IMR-90 (cell line): ENCODE results near the gene SNX30. TPM values are rescaled to one million over a fixed set of nuclear protein-coding genes. Genes with fewer than 3 reads are reported as not detected.

ENCODE experiments used
- ATAC-seq: fragments of 200-7000 bp; cut with Tn5 transposase; 2 replicates; pipeline ENCODE4 v1.9.1; 2020; ENCODE audit warnings: low read depth, mild to moderate bottlenecking, moderate library complexity
- BruUV-seq: library from RNA; stranded (reverse); fragments of 400-500 nt; replicated peaks from 2 replicates; lab custom pipeline; 2021; lab: Mats Ljungman, UMichigan
- CTCF ChIA-PET: fragments of 300-600 bp; formaldehyde crosslinking; extraction: SDS; loops from one replicate; lab custom pipeline; 2021; ENCODE audit warnings: antibody characterized with exemption; lab: Yijun Ruan, JAX
- POLR2A ChIA-PET: fragments of 300-600 bp; sonication (Branson Sonifier 250); formaldehyde crosslinking; loops from one replicate; lab custom pipeline; 2022; ENCODE audit warnings: antibody characterized with exemption; ENCODE audit not compliant: unreplicated experiment; lab: Charles Lee
- DNase-seq: peaks from one replicate; pipeline ENCODE4 v3.0.0; 2013
- H2AFZ ChIP-seq: replicated peaks from 2 replicates; pipeline ENCODE3; 2013; ENCODE audit warnings: low read length, mild to moderate bottlenecking; ENCODE audit not compliant: poor library complexity
- H2AK5ac ChIP-seq: 2 replicates; pipeline ENCODE4 v1.6.1; 2013; ENCODE audit warnings: low read depth, low read length, inconsistent platforms
- H2AK9ac ChIP-seq: replicated peaks from 2 replicates; pipeline ENCODE3; 2013; ENCODE audit warnings: mild to moderate bottlenecking, low read depth, low read length, moderate library complexity; ENCODE audit not compliant: poor library complexity
- H2BK120ac ChIP-seq: 2 replicates; pipeline ENCODE4 v1.6.1; 2013; ENCODE audit warnings: low read depth, low read length, inconsistent platforms
- H2BK15ac ChIP-seq: 3 replicates; pipeline ENCODE4 v1.6.1; 2013; ENCODE audit warnings: low read depth, low read length, inconsistent platforms
- H2BK20ac ChIP-seq: 2 replicates; pipeline ENCODE4 v1.6.1; 2013; ENCODE audit warnings: low read depth, mild to moderate bottlenecking, inconsistent platforms, low read length, moderate library complexity
- H2BK5ac ChIP-seq: 2 replicates; pipeline ENCODE4 v1.6.1; 2013; ENCODE audit warnings: mild to moderate bottlenecking, low read depth, low read length, inconsistent platforms; ENCODE audit not compliant: poor library complexity, severe bottlenecking
- H3K14ac ChIP-seq: replicated peaks from 2 replicates; pipeline ENCODE4 v1.6.1; 2013; ENCODE audit warnings: low read depth, low read length, inconsistent platforms
- H3K18ac ChIP-seq: 2 replicates; pipeline ENCODE4 v1.6.1; 2013; ENCODE audit warnings: low read depth, low read length, control low read depth
- H3K23ac ChIP-seq: 2 replicates; pipeline ENCODE4 v1.6.1; 2013; ENCODE audit warnings: low read depth, low read length, inconsistent platforms
- H3K27ac ChIP-seq: 2 replicates; pipeline ENCODE4 v1.5.1; 2013; ENCODE audit warnings: mild to moderate bottlenecking, control low read depth, low read length; ENCODE audit not compliant: insufficient read depth
- H3K27me3 ChIP-seq: 2 replicates; pipeline ENCODE4 v1.6.1; 2013; ENCODE audit warnings: low read length; ENCODE audit not compliant: control insufficient read depth, insufficient read depth
- H3K36me3 ChIP-seq: 2 replicates; pipeline ENCODE4 v1.6.1; 2013; ENCODE audit warnings: low read length, mixed read lengths; ENCODE audit not compliant: control insufficient read depth, insufficient read depth
- H3K4ac ChIP-seq: 2 replicates; pipeline ENCODE4 v1.6.1; 2013; ENCODE audit warnings: low read depth, low read length, inconsistent platforms
- H3K4me1 ChIP-seq: 2 replicates; pipeline ENCODE4 v1.6.1; 2013; ENCODE audit warnings: low read length, mixed read lengths; ENCODE audit not compliant: control insufficient read depth, insufficient read depth
- H3K4me2 ChIP-seq: 2 replicates; pipeline ENCODE4 v1.6.1; 2013; ENCODE audit warnings: low read depth, mild to moderate bottlenecking, control low read depth, low read length, moderate library complexity
- H3K4me3 ChIP-seq: 2 replicates; pipeline ENCODE4 v1.5.1; 2013; ENCODE audit warnings: low read depth, mild to moderate bottlenecking, control low read depth, low read length, moderate library complexity; ENCODE audit not compliant: insufficient read depth
- H3K56ac ChIP-seq: 2 replicates; pipeline ENCODE4 v1.6.1; 2013; ENCODE audit warnings: low read length, inconsistent platforms; ENCODE audit not compliant: insufficient read depth; ENCODE audit errors: extremely low read depth
- H3K79me1 ChIP-seq, 2 experiments: 2 replicates each; pipeline ENCODE4 v1.6.1; 2013; ENCODE audit warnings: low read length in 2 of 2, inconsistent platforms in 1 of 2, low read depth in 1 of 2
- H3K9ac ChIP-seq: 2 replicates; pipeline ENCODE4 v1.6.1; 2013; ENCODE audit warnings: low read depth, low read length, control low read depth
- H3K9me1 ChIP-seq: 2 replicates; pipeline ENCODE4 v1.6.1; 2013; ENCODE audit warnings: low read length, inconsistent platforms; ENCODE audit not compliant: insufficient read depth
- H3K9me3 ChIP-seq: 2 replicates; pipeline ENCODE4 v1.6.1; 2013; ENCODE audit warnings: low read length; ENCODE audit not compliant: control insufficient read depth, insufficient read depth
- H4K20me1 ChIP-seq: 2 replicates; pipeline ENCODE4 v1.6.1; 2013; ENCODE audit warnings: low read length, inconsistent platforms; ENCODE audit not compliant: insufficient read depth
- H4K5ac ChIP-seq: 2 replicates; pipeline ENCODE4 v1.6.1; 2013; ENCODE audit warnings: mild to moderate bottlenecking, low read depth, low read length, control low read depth
- H4K8ac ChIP-seq, 2 experiments: 2 replicates each; pipeline ENCODE4 v1.6.1; 2013; ENCODE audit warnings: low read depth in 2 of 2, low read length in 2 of 2, control low read depth in 1 of 2, inconsistent platforms in 1 of 2
- H4K91ac ChIP-seq: 2 replicates; pipeline ENCODE4 v1.6.1; 2013; ENCODE audit warnings: low read depth, low read length, inconsistent platforms; ENCODE audit not compliant: insufficient read depth
- BHLHE40 ChIP-seq: fragments of 150-350 bp; IDR thresholded peaks from 2 replicates; pipeline ENCODE4 v1.6.1; 2016; ENCODE audit warnings: mild to moderate bottlenecking, low read depth, low read length
- CEBPB ChIP-seq: IDR thresholded peaks from 2 replicates; pipeline ENCODE4 v1.6.1; 2012; ENCODE audit warnings: low read depth, low read length, improper control_type of control experiment
- ELK1 ChIP-seq: fragments of 150-350 bp; IDR thresholded peaks from 2 replicates; pipeline ENCODE4 v1.6.1; 2016; ENCODE audit warnings: low read depth, mild to moderate bottlenecking, low read length, moderate library complexity, borderline replicate concordance
- FOS ChIP-seq: fragments of 150-350 bp; IDR thresholded peaks from 2 replicates; pipeline ENCODE4 v1.6.1; 2016; ENCODE audit warnings: low read depth, low read length
- MAZ ChIP-seq: IDR thresholded peaks from 2 replicates; pipeline ENCODE4 v1.6.1; 2012; ENCODE audit warnings: low read depth, mild to moderate bottlenecking, low read length, improper control_type of control experiment, moderate library complexity, borderline replicate concordance
- MXI1 ChIP-seq: IDR thresholded peaks from 2 replicates; pipeline ENCODE4 v1.6.1; 2012; ENCODE audit warnings: low read depth, mild to moderate bottlenecking, low read length, moderate library complexity, borderline replicate concordance
- NFE2L2 ChIP-seq: fragments of 150-350 bp; IDR thresholded peaks from 2 replicates; pipeline ENCODE4 v1.6.1; 2016; ENCODE audit warnings: low read depth, mild to moderate bottlenecking, low read length
- POLR2A ChIP-seq: IDR thresholded peaks from 2 replicates; pipeline ENCODE4 v1.6.1; 2012; ENCODE audit warnings: mild to moderate bottlenecking, low read depth, low read length
- RAD21 ChIP-seq: IDR thresholded peaks from 2 replicates; pipeline ENCODE4 v1.6.1; 2012; ENCODE audit warnings: low read length, improper control_type of control experiment
- RCOR1 ChIP-seq: IDR thresholded peaks from 2 replicates; pipeline ENCODE4 v1.6.1; 2012; ENCODE audit warnings: mild to moderate bottlenecking, low read length, improper control_type of control experiment; ENCODE audit not compliant: insufficient replicate concordance
- RFX5 ChIP-seq: IDR thresholded peaks from 2 replicates; pipeline ENCODE4 v1.8.0; 2012; ENCODE audit warnings: low read depth, mild to moderate bottlenecking, low read length, moderate library complexity
- SMC3 ChIP-seq: fragments of 150-350 bp; IDR thresholded peaks from 2 replicates; pipeline ENCODE4 v1.6.1; 2016; ENCODE audit warnings: low read depth, mild to moderate bottlenecking, antibody characterized with exemption, low read length, moderate library complexity
- WGBS, 2 experiments: methylation state at CpG; one replicate each; pipeline versions ENCODE4 v1.1.5 to v1.1.7; 2013; ENCODE audit warnings: missing lambda C conversion rate in 2 of 2; ENCODE audit not compliant: insufficient read length in 1 of 2; ENCODE audit errors: extremely low coverage in 2 of 2; 5-methylcytosine and 5-hydroxymethylcytosine counted together
- dilution Hi-C: fragments of 300-500 bp; cut with HindIII; formaldehyde crosslinking; loops from one replicate; pipeline ENCODE4 v1.14.3; 2018; ENCODE audit warnings: low sequenced_read_pairs; ENCODE audit not compliant: unreplicated experiment
- in situ Hi-C: fragments of 300-500 bp; cut with MboI; formaldehyde crosslinking; loops from 3 replicates; pipeline ENCODE4 v1.14.3; 2019; ENCODE audit warnings: low sequenced_read_pairs, inconsistent platforms, mixed read lengths
- intact Hi-C: fragments of 100-400 bp; cut with micrococcal nuclease; formaldehyde crosslinking; loops from 2 replicates; pipeline ENCODE4 v1.10.0; 2022
- polyA plus RNA-seq, 3 experiments: library from polyadenylated mRNA; depleted of rRNA; stranded (reverse); fragments of >200 nt; gene quantifications; 2 replicates each; pipeline ENCODE4 v1.2.3, GENCODE V29; 2012; ENCODE audit warnings: low replicate concordance in 1 of 3
- total RNA-seq: library from RNA; depleted of rRNA; stranded (reverse); fragments of >200 nt; gene quantifications from 2 replicates; pipeline ENCODE4 v1.2.3, GENCODE V29; 2012
- TF ChIP-seq, protein P1 (sequence below): conservative IDR thresholded peaks from 2 replicates; pipeline ENCODE4 v1.5.1; 2012; ENCODE audit warnings: mild to moderate bottlenecking, low read depth, low read length, improper control_type of control experiment

SNX30 gene
- total and polyA plus RNA-seq, 2 of the 4 experiments (the other 2 are of a cell fraction): 8.0 to 18.8 TPM

- 67% methylated on average over 3 of the region's 6 CpGs; no CpG with 5 or more reads in 1 of the 2 experiments for WGBS, 2 experiments
- no peak for DNase-seq
- no peak overlapping the region for H3K4me3 ChIP-seq
- no peak overlapping the region for H3K14ac ChIP-seq
- no peaks in the 10 kb centered on the region for H3K9me3 ChIP-seq
- TF ChIP-seq, protein P1, sequence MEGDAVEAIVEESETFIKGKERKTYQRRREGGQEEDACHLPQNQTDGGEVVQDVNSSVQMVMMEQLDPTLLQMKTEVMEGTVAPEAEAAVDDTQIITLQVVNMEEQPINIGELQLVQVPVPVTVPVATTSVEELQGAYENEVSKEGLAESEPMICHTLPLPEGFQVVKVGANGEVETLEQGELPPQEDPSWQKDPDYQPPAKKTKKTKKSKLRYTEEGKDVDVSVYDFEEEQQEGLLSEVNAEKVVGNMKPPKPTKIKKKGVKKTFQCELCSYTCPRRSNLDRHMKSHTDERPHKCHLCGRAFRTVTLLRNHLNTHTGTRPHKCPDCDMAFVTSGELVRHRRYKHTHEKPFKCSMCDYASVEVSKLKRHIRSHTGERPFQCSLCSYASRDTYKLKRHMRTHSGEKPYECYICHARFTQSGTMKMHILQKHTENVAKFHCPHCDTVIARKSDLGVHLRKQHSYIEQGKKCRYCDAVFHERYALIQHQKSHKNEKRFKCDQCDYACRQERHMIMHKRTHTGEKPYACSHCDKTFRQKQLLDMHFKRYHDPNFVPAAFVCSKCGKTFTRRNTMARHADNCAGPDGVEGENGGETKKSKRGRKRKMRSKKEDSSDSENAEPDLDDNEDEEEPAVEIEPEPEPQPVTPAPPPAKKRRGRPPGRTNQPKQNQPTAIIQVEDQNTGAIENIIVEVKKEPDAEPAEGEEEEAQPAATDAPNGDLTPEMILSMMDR: no peak
- no peak for TF ChIP-seq RCOR1
- no peak for TF ChIP-seq MAZ
- no peak for TF ChIP-seq POLR2A
- TF ChIP-seq RAD21: no peak
- TF ChIP-seq ELK1: no peak
- TF ChIP-seq CEBPB: no peak
- TF ChIP-seq FOS: no peak
- no peak for TF ChIP-seq RFX5
- no peak for TF ChIP-seq NFE2L2
- no peak for TF ChIP-seq SMC3
- no peak for TF ChIP-seq BHLHE40
- TF ChIP-seq MXI1: no peak
- H3K36me3 ChIP-seq: 0 out of 2 replicates have a peak, but pooled peaks cover 1% of the 10 kb centered on the region
- H3K79me1 ChIP-seq: peaks cover 12 to 20% of the 10 kb centered on the region in 2 experiments
- H2BK20ac ChIP-seq: no peak overlapping the region
- ATAC-seq: no peak
- H4K20me1 ChIP-seq: peaks cover 13% of the 10 kb centered on the region
- no peak overlapping the region for H3K18ac ChIP-seq
- H3K9me1 ChIP-seq: peaks cover 12% of the 10 kb centered on the region
- H3K4me2 ChIP-seq: no peak overlapping the region
- H3K4me1 ChIP-seq: 0 out of 2 replicates have a peak, but pooled peaks cover 2% of the 10 kb centered on the region
- no peak overlapping the region for H4K91ac ChIP-seq
- no peak overlapping the region for H3K9ac ChIP-seq
- CTCF ChIA-PET: interaction anchor here (0.7 kb wide), 1 partner anchor 311 kb away, joined by 3 read pairs; no protein-coding TSS in a partner anchor
- H3K27ac ChIP-seq: no peak overlapping the region
- no peak overlapping the region for H4K5ac ChIP-seq
- no peak overlapping the region for H3K56ac ChIP-seq
- no peak overlapping the region for H2AFZ ChIP-seq
- in situ Hi-C loops (loop anchor here (25.0 kb wide), 1 partner anchor 348 kb away; no protein-coding TSS in a partner anchor), dilution Hi-C loops (no loop called here), intact Hi-C loops (no loop called here)
- no peak overlapping the region for H2BK15ac ChIP-seq
- H4K8ac ChIP-seq: no peak overlapping the region
- H3K27me3 ChIP-seq: no peaks in the 10 kb centered on the region
- no peak overlapping the region for H2BK5ac ChIP-seq
- no peak overlapping the region for H3K4ac ChIP-seq
- peak overlapping the region; percentile 48 for H3K23ac ChIP-seq
- H2AK5ac ChIP-seq: no peak overlapping the region
- no peak overlapping the region for H2BK120ac ChIP-seq
- BruUV-seq: no TSS peak
- no peak overlapping the region for H2AK9ac ChIP-seq
- POLR2A ChIA-PET: no interaction called here
These were observed 59.3 kb downstream of the SNX30 start for GRCh38 chr9:112809906-112810305.
